CD4-positive, CD25-positive, alpha-beta regulatory T cell (primary cell): ENCODE data around the gene NUP188. TPM values are rescaled to one million over a fixed set of nuclear protein-coding genes. Genes with fewer than 3 reads are reported as not detected.

Experiments used
- ATAC-seq, 2 donors: fragments of 150-1000 bp; cut with Tn5 transposase; one replicate each; pipeline ENCODE4 v1.10.0; 2021; ENCODE audit warnings: low read depth in 2 of 2, moderate number of reproducible peaks in 2 of 2, moderate library complexity in 1 of 2
- DNase-seq, 3 donors: peaks; one replicate each; pipeline versions ENCODE4 v3.0.0 to v3.0.0-alpha.2; 2012 to 2022; ENCODE audit warnings: mixed read lengths in 1 of 3
- H3K27ac ChIP-seq: one replicate; pipeline ENCODE4 v1.7.0; 2013; ENCODE audit warnings: mild to moderate bottlenecking, low read length; ENCODE audit not compliant: insufficient read depth, poor library complexity, severe bottlenecking
- H3K27me3 ChIP-seq: one replicate; pipeline ENCODE4 v1.7.0; 2013; ENCODE audit warnings: low read length; ENCODE audit not compliant: control insufficient read depth, insufficient read depth
- H3K36me3 ChIP-seq: one replicate; pipeline ENCODE4 v1.7.0; 2013; ENCODE audit warnings: mild to moderate bottlenecking, low read length, moderate library complexity; ENCODE audit not compliant: control insufficient read depth, insufficient read depth
- H3K4me1 ChIP-seq: 2 replicates; pipeline ENCODE4 v1.7.0; 2013; ENCODE audit warnings: mild to moderate bottlenecking, low read length; ENCODE audit not compliant: insufficient read depth, control insufficient read depth, poor library complexity, severe bottlenecking
- H3K4me3 ChIP-seq: one replicate; pipeline ENCODE4 v1.7.0; 2013; ENCODE audit warnings: low read depth, mild to moderate bottlenecking, low read length, moderate library complexity
- H3K9me3 ChIP-seq, 2 experiments: 1 replicate in 1 of 2; 2 replicates in 1 of 2; pipeline ENCODE4 v1.7.0; 2013; ENCODE audit warnings: low read length in 2 of 2, mild to moderate bottlenecking in 1 of 2, moderate library complexity in 1 of 2; ENCODE audit not compliant: control insufficient read depth in 2 of 2
- H3K27ac Mint-ChIP-seq, 3 donors: one replicate each; pipeline ENCODE4 v1.8.0; 2020 to 2022; ENCODE audit warnings: mild to moderate bottlenecking in 3 of 3, mixed read lengths in 3 of 3, moderate library complexity in 2 of 3
- H3K27me3 Mint-ChIP-seq: one replicate; pipeline ENCODE4 v1.8.0; 2022; ENCODE audit warnings: mild to moderate bottlenecking, mixed read lengths
- H3K36me3 Mint-ChIP-seq: one replicate; pipeline ENCODE4 v1.8.0; 2020; ENCODE audit warnings: mixed read lengths
- H3K4me1 Mint-ChIP-seq, 4 donors: one replicate each; pipeline ENCODE4 v1.8.0; 2020 to 2022; ENCODE audit warnings: mixed read lengths in 4 of 4, mild to moderate bottlenecking in 1 of 4
- H3K4me3 Mint-ChIP-seq, 4 donors: one replicate each; pipeline ENCODE4 v1.8.0; 2020 to 2022; ENCODE audit warnings: mild to moderate bottlenecking in 4 of 4, mixed read lengths in 4 of 4, moderate library complexity in 3 of 4
- H3K9me3 Mint-ChIP-seq, 7 donors: one replicate each; pipeline ENCODE4 v1.8.0; 2020 to 2022; ENCODE audit warnings: mixed read lengths in 7 of 7, mild to moderate bottlenecking in 3 of 7, moderate library complexity in 2 of 7
- polyA plus RNA-seq, 4 donors: library from polyadenylated mRNA; unstranded; fragments of 300-500 nt; fragmentation: Illumina TruSeq; gene quantifications; one replicate each; pipeline ENCODE4 v1.2.3, GENCODE V29; 2021
- total RNA-seq: library from RNA; stranded (reverse); gene quantifications from one replicate; pipeline ENCODE4 v1.2.3, GENCODE V29; 2022

NUP188 gene
- total and polyA plus RNA-seq, 5 donors from 2014 or later: 20.8 to 74.3 (median 22.6) TPM

DNA sequence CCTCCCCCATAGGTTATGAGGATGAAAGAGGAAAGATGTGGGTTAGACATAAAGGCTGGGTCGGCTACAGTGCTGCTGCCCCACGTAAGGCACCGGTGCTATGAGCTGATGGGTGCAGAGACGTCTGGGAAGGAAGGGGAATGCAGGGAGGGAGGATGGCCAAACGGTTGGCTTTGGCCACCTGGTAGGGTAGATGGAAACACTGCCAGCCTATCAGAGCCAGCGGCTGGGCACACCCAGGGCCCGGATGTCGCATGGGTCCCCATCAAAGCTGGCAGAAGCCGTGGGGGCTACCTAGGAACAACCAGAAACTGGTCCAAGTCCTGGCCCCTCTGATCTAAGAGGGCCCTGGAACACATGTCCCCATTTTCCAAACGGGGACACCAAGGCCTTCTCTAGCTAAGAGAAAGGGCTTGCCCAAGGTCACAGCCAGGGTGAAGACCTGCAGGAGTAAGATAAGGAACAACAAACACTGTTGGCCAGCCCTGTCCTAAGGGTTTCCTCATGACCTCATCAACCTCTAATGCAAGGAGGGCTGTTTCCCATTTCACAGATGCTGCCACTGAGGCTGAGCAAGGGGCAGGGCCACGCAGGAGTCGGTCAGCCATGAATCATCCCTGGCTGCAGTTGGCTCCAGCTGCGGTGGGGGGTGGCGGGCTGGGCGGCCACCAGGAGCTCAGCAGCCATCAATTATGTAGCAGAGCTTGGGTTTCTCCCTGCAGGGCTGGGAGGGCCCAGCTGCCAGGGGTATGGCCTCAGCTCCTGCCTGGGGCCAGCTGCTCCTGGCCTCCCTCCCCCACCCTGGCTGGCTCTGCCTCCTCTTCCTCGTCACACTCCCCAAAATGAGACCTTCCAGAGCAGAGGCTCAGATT lies 75.8 kb downstream of the NUP188 start:
- Histone ChIP-seq H3K4me1 (peaks cover 22% of the 10 kb centered on the region), H3K4me3 (no peak overlapping the region), H3K36me3 (no peaks in the 10 kb centered on the region), H3K9me3 (no peaks in the 10 kb centered on the region), H3K27me3 (no peaks in the 10 kb centered on the region), H3K27ac (no peak overlapping the region)
- no peak overlapping the region for H3K4me3 Mint-ChIP-seq
- DNase-seq (no peak), ATAC-seq (no peak)
- no peaks in the 10 kb centered on the region for H3K9me3 Mint-ChIP-seq
- peak overlapping the region in 2 of 3 donors; percentile 62 to 82 for H3K27ac Mint-ChIP-seq
- H3K36me3 Mint-ChIP-seq: peaks cover 8% of the 10 kb centered on the region
- H3K4me1 Mint-ChIP-seq: peaks cover 0 to 44% (median 22%) of the 10 kb centered on the region in 4 donors
- H3K27me3 Mint-ChIP-seq: no peaks in the 10 kb centered on the region

DNA sequence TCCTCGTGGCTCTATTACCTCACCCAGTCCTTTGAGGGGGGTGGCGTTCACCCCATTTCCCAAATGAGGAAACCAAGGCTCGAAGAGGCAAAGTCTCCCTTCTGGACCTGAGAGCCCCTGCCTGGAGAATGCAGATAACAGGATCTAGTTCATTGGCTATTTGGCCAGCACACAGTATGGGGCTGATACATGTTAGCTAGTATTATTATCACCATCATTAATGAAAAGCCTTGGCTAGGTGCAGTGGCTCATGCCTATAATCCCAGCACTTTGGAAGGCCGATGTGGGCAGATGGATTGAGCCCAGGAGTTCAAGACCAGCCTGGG lies 76.4 kb downstream of the NUP188 start:
- Mint-ChIP-seq H3K27ac (peak overlapping the region in 1 of 3 donors; percentile 62), H3K36me3 (peaks cover 8% of the 10 kb centered on the region), H3K27me3 (no peaks in the 10 kb centered on the region), H3K4me3 (peak overlapping the region in 1 of 4 donors; percentile 69), H3K9me3 (no peaks in the 10 kb centered on the region), H3K4me1 (peaks cover 0 to 44% (median 22%) of the 10 kb centered on the region in 4 donors)
- H3K4me3 ChIP-seq: no peak overlapping the region
- no peaks in the 10 kb centered on the region for H3K9me3 ChIP-seq
- no peak overlapping the region for H3K27ac ChIP-seq
- no peaks in the 10 kb centered on the region for H3K36me3 ChIP-seq
- H3K4me1 ChIP-seq: peaks cover 25% of the 10 kb centered on the region
- no peak for ATAC-seq
- DNase-seq: no peak
- no peaks in the 10 kb centered on the region for H3K27me3 ChIP-seq

DNA sequence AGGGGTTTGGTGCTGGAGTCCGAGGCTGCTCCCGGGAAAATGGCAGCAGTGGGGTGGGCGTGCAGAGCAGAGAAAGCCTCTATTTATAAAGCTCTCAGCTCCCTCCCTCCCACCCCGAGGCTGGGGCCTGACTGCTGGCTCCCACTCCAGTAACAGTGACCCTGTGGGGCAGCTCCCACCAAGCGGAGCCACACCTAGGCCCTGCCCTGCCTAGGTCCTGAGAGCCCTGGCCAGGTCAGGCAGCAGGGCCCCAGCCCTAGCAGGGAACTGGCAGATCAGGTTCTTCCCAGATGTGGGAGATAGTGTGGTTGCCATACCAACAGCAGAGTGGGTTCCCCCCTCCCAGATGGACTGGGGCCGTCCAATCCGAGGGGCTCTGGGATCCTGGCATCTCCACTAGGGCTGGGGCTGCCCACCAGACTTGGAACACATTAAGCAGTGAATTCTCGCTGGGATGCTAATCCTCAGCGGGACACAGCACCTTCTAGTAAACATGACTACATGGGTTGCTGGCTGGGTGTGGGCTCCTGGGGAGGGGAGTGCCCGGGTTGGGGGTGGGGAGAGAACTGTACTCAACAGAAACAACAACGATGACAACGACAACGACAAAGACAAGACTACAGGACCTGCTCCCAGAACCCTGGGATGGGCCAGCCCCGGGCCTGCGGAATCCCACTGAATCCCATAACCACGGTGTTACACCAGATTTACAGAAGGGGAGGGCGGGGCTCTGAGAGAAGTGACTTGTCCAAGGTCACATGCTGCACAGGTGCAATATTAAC lies 79.1 kb downstream of the NUP188 start:
- Mint-ChIP-seq H3K4me1 (peaks cover 0 to 43% (median 25%) of the 10 kb centered on the region in 4 donors), H3K9me3 (no peaks in the 10 kb centered on the region), H3K4me3 (peak overlapping the region; percentile 73 to 91 (median 80)), H3K36me3 (peaks cover 5% of the 10 kb centered on the region), H3K27me3 (no peaks in the 10 kb centered on the region), H3K27ac (peak overlapping the region; percentile 66 to 78 (median 78))
- ATAC-seq (no peak), DNase-seq (no peak)
- H3K4me3 ChIP-seq: peak overlapping the region; percentile 51
- H3K27ac ChIP-seq: peak overlapping the region; percentile 23
- no peaks in the 10 kb centered on the region for H3K27me3 ChIP-seq
- no peaks in the 10 kb centered on the region for H3K9me3 ChIP-seq
- H3K4me1 ChIP-seq: peaks cover 25% of the 10 kb centered on the region
- no peaks in the 10 kb centered on the region for H3K36me3 ChIP-seq

DNA sequence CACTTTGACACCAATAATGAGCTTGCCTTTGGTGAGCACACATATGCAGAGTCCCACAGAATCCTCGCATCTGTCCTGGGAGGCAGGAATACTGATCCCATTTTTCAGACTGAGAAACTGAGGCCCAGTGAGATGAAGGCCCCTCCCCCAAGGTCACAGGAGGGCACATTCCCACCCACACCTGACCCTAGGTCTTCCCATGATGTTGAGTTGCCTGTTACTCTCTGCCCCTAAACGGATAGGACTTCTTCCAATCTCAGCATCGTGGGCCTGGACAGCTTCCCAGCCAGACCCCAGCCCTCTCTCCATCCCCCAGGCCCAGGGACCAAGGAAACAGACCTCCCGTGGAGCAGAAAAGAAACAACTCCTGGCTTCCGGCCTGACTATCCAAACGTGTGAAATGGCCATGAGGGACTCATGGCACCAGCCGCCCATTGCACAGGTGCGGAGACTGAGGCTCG lies 79.8 kb downstream of the NUP188 start:
- no peaks in the 10 kb centered on the region for H3K36me3 ChIP-seq
- H3K27ac ChIP-seq: peak overlapping the region; percentile 67
- no peaks in the 10 kb centered on the region for H3K27me3 ChIP-seq
- peaks cover 25% of the 10 kb centered on the region for H3K4me1 ChIP-seq
- H3K9me3 ChIP-seq: no peaks in the 10 kb centered on the region
- Mint-ChIP-seq H3K9me3 (no peaks in the 10 kb centered on the region), H3K4me3 (peak overlapping the region; percentile 73 to 91 (median 80)), H3K27ac (peak overlapping the region; percentile 66 to 78 (median 78)), H3K36me3 (peaks cover under 1% of the 10 kb centered on the region), H3K27me3 (no peaks in the 10 kb centered on the region), H3K4me1 (peaks cover 0 to 39% (median 23%) of the 10 kb centered on the region in 4 donors)
- DNase-seq (no peak), ATAC-seq (no peak)
- peak overlapping the region; percentile 51 for H3K4me3 ChIP-seq

DNA sequence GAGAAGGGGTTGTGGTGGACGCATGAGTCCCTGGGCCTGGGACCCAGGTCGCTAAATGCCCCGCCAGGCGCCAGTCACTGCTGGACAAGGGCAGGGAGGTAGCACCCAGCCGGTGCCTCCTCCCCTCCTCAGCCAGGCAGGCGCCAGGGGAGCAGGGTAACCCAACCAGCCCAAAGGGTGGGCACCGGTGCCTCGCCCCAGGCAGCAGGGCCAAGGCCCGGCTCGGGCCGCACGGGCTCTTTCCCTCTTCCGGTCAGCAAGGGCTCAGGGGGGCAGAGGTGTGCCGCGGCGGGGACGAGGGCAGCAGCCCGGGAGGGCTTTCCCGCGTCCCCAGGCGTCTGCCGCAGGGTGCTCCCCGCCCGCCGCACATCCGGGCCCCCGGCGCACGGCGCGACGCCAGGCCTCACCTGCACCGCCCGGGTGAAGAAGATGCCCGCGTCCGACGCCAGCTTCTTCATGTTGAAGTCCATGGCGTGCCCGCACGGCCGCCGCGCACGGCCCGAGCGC lies 80.2 kb downstream of the NUP188 start:
- Histone ChIP-seq H3K4me3 (peak overlapping the region; percentile 51), H3K36me3 (no peaks in the 10 kb centered on the region), H3K27me3 (no peaks in the 10 kb centered on the region), H3K27ac (peak overlapping the region; percentile 67), H3K4me1 (peaks cover 25% of the 10 kb centered on the region), H3K9me3 (no peaks in the 10 kb centered on the region)
- H3K36me3 Mint-ChIP-seq: no peaks in the 10 kb centered on the region
- H3K9me3 Mint-ChIP-seq: no peaks in the 10 kb centered on the region
- DNase-seq (peak in 2 of 3 donors; percentile 82 to 88), ATAC-seq (peak; percentile 75)
- peak overlapping the region in 1 of 3 donors; percentile 78 for H3K27ac Mint-ChIP-seq
- H3K4me3 Mint-ChIP-seq: peak overlapping the region in 3 of 4 donors; percentile 73 to 84 (median 77)
- H3K27me3 Mint-ChIP-seq: no peaks in the 10 kb centered on the region
- peaks cover 0 to 36% (median 21%) of the 10 kb centered on the region in 4 donors for H3K4me1 Mint-ChIP-seq

DNA sequence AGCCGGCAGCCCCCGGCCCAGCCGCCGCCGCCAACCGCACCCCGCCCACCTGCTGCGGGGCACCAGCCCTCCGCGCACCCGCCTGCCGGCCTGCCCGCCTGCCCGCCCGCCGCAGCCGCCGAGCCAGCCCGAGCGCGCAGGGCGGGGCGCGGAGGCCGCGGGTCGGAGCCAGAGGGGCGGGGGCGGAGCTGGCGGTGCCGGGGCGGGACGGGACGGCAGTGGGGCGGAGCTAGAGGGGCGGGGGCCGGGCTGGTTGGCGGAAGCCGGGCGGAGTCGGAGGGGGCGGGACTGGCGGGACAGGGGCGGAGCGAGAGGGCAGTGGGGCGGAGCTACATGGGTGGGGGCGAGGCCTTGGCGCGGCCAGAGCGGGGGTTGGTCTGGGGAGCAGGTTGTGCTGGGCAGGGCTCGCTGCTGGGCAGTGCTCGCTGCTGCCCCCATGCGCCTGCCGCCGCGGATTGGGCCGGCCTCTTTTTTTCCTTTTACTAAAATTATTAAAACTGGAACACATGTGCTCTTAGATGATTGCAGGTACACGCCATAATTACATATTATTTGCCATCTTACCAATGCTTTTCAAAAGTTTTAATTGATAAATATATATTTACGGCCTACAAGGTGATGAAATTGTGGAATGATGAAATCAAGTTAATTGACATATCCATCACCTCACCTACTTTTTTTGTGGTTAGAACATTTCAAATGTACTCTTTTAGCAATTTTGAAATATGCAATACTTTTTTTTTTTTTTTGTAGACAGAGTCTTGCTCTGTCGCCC lies 80.9 kb downstream of the NUP188 start, which contains the start of gene SH3GLB2:
SH3GLB2 (minus strand) TSS at position 140 of the 775 bp plus-strand sequence. CDS start 177 bp downstream, outside the sequence.
- Mint-ChIP-seq H3K9me3 (no peaks in the 10 kb centered on the region), H3K4me3 (peak within 1 kb of the TSS; percentile 77 to 91 (median 84)), H3K36me3 (no peaks in the 10 kb centered on the region), H3K4me1 (peaks cover 0 to 31% (median 20%) of the 10 kb centered on the region in 4 donors), H3K27ac (peak within 1 kb of the TSS; percentile 66 to 78 (median 78)), H3K27me3 (no peaks in the 10 kb centered on the region)
- Histone ChIP-seq H3K9me3 (no peaks in the 10 kb centered on the region), H3K4me3 (peak within 1 kb of the TSS; percentile 51), H3K27ac (peak within 1 kb of the TSS; percentile 67), H3K36me3 (no peaks in the 10 kb centered on the region), H3K27me3 (no peaks in the 10 kb centered on the region), H3K4me1 (peaks cover 25% of the 10 kb centered on the region)
- ATAC-seq: peak; percentile 82 to 87
- peak; percentile 87 to 89 (median 88) for DNase-seq

DNA sequence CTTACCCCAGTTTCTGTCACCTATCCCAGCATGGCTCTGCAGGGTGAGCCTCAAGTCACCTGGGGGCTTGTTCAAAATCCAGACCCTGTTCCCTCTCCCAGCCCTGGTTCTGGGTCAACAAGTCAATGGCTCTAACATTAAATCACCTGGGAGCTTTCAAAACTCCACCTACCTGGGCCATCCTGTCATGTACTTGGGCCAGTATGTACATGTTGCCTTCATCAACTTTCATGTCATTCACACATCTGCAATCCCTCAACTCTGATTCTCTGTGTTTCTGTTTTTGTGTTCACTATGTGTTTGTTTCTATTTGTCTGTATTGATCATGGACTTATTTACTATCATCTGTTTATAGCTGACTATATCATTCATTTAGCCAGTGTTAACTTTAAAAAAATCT lies 82.7 kb downstream of the NUP188 start:
- ATAC-seq (no peak), DNase-seq (no peak)
- H3K4me3 Mint-ChIP-seq: peak overlapping the region; percentile 16 to 62 (median 27)
- Histone ChIP-seq H3K9me3 (no peaks in the 10 kb centered on the region), H3K27ac (no peak overlapping the region), H3K4me1 (peaks cover 25% of the 10 kb centered on the region), H3K36me3 (no peaks in the 10 kb centered on the region), H3K27me3 (no peaks in the 10 kb centered on the region), H3K4me3 (no peak overlapping the region)
- H3K27ac Mint-ChIP-seq: peak overlapping the region in 2 of 3 donors; percentile 0 to 64
- peaks cover 0 to 25% (median 19%) of the 10 kb centered on the region in 4 donors for H3K4me1 Mint-ChIP-seq
- H3K36me3 Mint-ChIP-seq: no peaks in the 10 kb centered on the region
- no peaks in the 10 kb centered on the region for H3K9me3 Mint-ChIP-seq
- H3K27me3 Mint-ChIP-seq: no peaks in the 10 kb centered on the region
